ENCODE results near the gene UAP1L1.

DNA sequence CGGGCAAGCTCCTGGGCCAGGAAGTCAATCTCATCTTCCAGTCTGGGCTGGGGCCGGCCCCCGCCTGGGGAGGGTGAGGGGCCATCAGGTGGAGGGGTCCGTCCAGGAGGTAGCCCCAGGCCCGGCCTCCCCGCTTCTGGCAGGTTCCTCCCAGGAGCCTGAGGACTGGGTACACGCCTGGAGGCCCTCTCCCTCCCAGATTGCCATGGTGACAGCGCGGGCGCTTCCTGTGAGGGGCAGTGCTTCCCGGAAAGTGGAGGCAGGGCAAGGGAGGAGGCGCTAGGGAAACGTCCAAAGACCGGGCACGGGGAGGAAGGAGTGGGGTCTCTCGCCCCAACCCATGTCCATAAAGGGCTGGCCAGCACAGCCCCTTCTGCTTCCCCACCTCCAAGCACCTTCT lies 36.2 kb upstream of the UAP1L1 start:
- TF ChIP-seq, protein P1, sequence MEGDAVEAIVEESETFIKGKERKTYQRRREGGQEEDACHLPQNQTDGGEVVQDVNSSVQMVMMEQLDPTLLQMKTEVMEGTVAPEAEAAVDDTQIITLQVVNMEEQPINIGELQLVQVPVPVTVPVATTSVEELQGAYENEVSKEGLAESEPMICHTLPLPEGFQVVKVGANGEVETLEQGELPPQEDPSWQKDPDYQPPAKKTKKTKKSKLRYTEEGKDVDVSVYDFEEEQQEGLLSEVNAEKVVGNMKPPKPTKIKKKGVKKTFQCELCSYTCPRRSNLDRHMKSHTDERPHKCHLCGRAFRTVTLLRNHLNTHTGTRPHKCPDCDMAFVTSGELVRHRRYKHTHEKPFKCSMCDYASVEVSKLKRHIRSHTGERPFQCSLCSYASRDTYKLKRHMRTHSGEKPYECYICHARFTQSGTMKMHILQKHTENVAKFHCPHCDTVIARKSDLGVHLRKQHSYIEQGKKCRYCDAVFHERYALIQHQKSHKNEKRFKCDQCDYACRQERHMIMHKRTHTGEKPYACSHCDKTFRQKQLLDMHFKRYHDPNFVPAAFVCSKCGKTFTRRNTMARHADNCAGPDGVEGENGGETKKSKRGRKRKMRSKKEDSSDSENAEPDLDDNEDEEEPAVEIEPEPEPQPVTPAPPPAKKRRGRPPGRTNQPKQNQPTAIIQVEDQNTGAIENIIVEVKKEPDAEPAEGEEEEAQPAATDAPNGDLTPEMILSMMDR (optimal IDR thresholded peaks at IDR 0.05 in 1 of 3, IDR thresholded peaks at IDR 0.05 in 1 of 3, conservative IDR thresholded peaks at IDR 0.05 in 1 of 3; ENCODE audit: extremely low read depth in 1 of 3, insufficient read depth in 2 of 3, low read length in 3 of 3) = no peak
- no peak for TF ChIP-seq EZH2 (IDR thresholded peaks at IDR 0.05; ENCODE audit: low read length)

All from keratinocyte (primary cell).